SK-N-SH (cell line): Measurements from ENCODE around the gene SEC24D. TPM values are rescaled to one million over a fixed set of nuclear protein-coding genes. Genes with fewer than 3 reads are reported as not detected.
A peak's percentile ranks its signal among the peaks of the same experiment; 100 is the strongest.
"Not testable (repeated sequence)": the region's sequence is repeated elsewhere in the genome, so short reads cannot be mapped to it uniquely, and the experiment has no call there.

Source experiments
- CTCF ChIA-PET: fragments of 300-600, 350-600 bp; formaldehyde crosslinking; extraction: SDS; loops from one replicate; lab custom pipeline; 2021; lab: Yijun Ruan, JAX
- POLR2A ChIA-PET: fragments of 350-600 bp; sonication (Branson Sonifier 250); formaldehyde crosslinking; extraction: SDS; loops from one replicate; lab custom pipeline; 2020; ENCODE audit warnings: antibody characterized with exemption, inconsistent platforms; lab: Yijun Ruan, JAX
- DNase-seq: peaks from one replicate; pipeline ENCODE4 v3.0.0; 2012
- H2AFZ ChIP-seq: fragments of 200-600 bp; sonication (generic); 2 replicates; pipeline ENCODE4 v1.8.1; 2016; ENCODE audit warnings: antibody characterized with exemption, mild to moderate bottlenecking, low read depth
- H3F3A ChIP-seq: fragments of 200-600 bp; sonication (generic); replicated peaks from 2 replicates; pipeline ENCODE3; 2016; ENCODE audit warnings: antibody characterized with exemption, mild to moderate bottlenecking; ENCODE audit not compliant: insufficient read depth
- H3K27ac ChIP-seq, 2 experiments: fragments of 200-500 bp in 1 of 2; fragments of 200-600 bp in 1 of 2; sonication (Bioruptor generic) in 1 of 2; sonication (generic), shearing (Covaris generic) in 1 of 2; 2 replicates each; pipeline versions ENCODE4 v1.5.1 to v1.6.1; 2014 to 2016; ENCODE audit warnings: low read depth in 2 of 2, inconsistent platforms in 1 of 2, low read length in 1 of 2, mild to moderate bottlenecking in 1 of 2, mixed read lengths in 1 of 2
- H3K27me3 ChIP-seq: fragments of 200-600 bp; sonication (generic), shearing (Covaris generic); 2 replicates; pipeline ENCODE4 v1.6.1; 2016; ENCODE audit warnings: mixed run types; ENCODE audit not compliant: insufficient read depth
- H3K36me3 ChIP-seq, 2 experiments: fragments of 200-500 bp in 1 of 2; fragments of 200-600 bp in 1 of 2; sonication (Bioruptor generic) in 1 of 2; sonication (generic) in 1 of 2; replicated peaks in 1 of 2; 2 replicates each; pipeline versions ENCODE3 to v1.5.1; 2014 to 2016; ENCODE audit warnings: low read length in 1 of 2, mild to moderate bottlenecking in 1 of 2; ENCODE audit not compliant: insufficient read depth in 2 of 2, control insufficient read depth in 1 of 2
- H3K4me1 ChIP-seq, 2 experiments: fragments of 200-500 bp in 1 of 2; fragments of 200-600 bp in 1 of 2; sonication (Bioruptor generic) in 1 of 2; sonication (generic), shearing (Covaris generic) in 1 of 2; 2 replicates each; pipeline versions ENCODE4 v1.5.1 to v1.6.1; 2014 to 2016; ENCODE audit warnings: low read depth in 1 of 2, low read length in 1 of 2, mixed run types in 1 of 2; ENCODE audit not compliant: insufficient read depth in 2 of 2, control insufficient read depth in 1 of 2
- H3K4me2 ChIP-seq: fragments of 200-600 bp; sonication (generic), shearing (Covaris generic); 2 replicates; pipeline ENCODE4 v1.6.1; 2017; ENCODE audit warnings: mixed run types
- H3K4me3 ChIP-seq, 2 experiments: fragments of 200-500 bp in 1 of 2; fragments of 200-600 bp in 1 of 2; sonication (Bioruptor generic) in 1 of 2; sonication (generic), shearing (Covaris generic) in 1 of 2; 2 replicates each; pipeline versions ENCODE4 v1.5.1 to v1.8.1; 2014 to 2016; ENCODE audit warnings: low read depth in 2 of 2, inconsistent platforms in 1 of 2, low read length in 1 of 2, mild to moderate bottlenecking in 1 of 2, mixed read lengths in 1 of 2, moderate library complexity in 1 of 2
- H3K79me2 ChIP-seq: fragments of 200-600 bp; sonication (generic); 2 replicates; pipeline ENCODE4 v1.8.1; 2017; ENCODE audit warnings: mild to moderate bottlenecking; ENCODE audit not compliant: insufficient read depth
- H3K9ac ChIP-seq: fragments of 200-600 bp; sonication (generic); 2 replicates; pipeline ENCODE4 v1.6.1; 2017; ENCODE audit warnings: mixed run types
- H3K9me2 ChIP-seq: fragments of 200-600 bp; sonication (generic); 2 replicates; pipeline ENCODE4 v1.6.1; 2017; ENCODE audit warnings: mixed run types
- H3K9me3 ChIP-seq: fragments of 200-600 bp; sonication (generic); 2 replicates; pipeline ENCODE4 v1.6.1; 2017; ENCODE audit warnings: mixed run types, mild to moderate bottlenecking, moderate library complexity
- H4K20me1 ChIP-seq: fragments of 200-600 bp; sonication (generic); 2 replicates; pipeline ENCODE4 v1.6.1; 2017; ENCODE audit warnings: mild to moderate bottlenecking, mixed run types; ENCODE audit not compliant: insufficient read depth
- EP300 ChIP-seq, 2 experiments: IDR thresholded peaks; 2 replicates each; pipeline versions ENCODE4 v1.4.0 to v1.6.1; 2012; ENCODE audit warnings: borderline replicate concordance in 1 of 2, low read depth in 1 of 2, low read length in 1 of 2
- EZH2phosphoT487 ChIP-seq: fragments of 200-600 bp; sonication (generic); IDR thresholded peaks from 2 replicates; pipeline ENCODE4 v1.6.1; 2017; ENCODE audit warnings: low read depth, mixed run types, mild to moderate bottlenecking, antibody characterized with exemption, moderate library complexity, borderline replicate concordance
- FOXJ3 ChIP-seq: sonication (generic); formaldehyde crosslinking; IDR thresholded peaks from 2 replicates; pipeline ENCODE4 v1.5.1; 2020; ENCODE audit warnings: mild to moderate bottlenecking, missing genetic modification reagents
- GATA2 ChIP-seq: sonication (generic); formaldehyde crosslinking; IDR thresholded peaks from 2 replicates; pipeline ENCODE4 v1.5.0; 2020; ENCODE audit warnings: mild to moderate bottlenecking, missing genetic modification reagents
- NFIC ChIP-seq: IDR thresholded peaks from 2 replicates; pipeline ENCODE4 v1.4.0; 2012; ENCODE audit warnings: borderline replicate concordance
- TAF1 ChIP-seq: IDR thresholded peaks from 2 replicates; pipeline ENCODE4 v1.6.1; 2012; ENCODE audit warnings: low read depth, mild to moderate bottlenecking, low read length, moderate library complexity, borderline replicate concordance
- TCF12 ChIP-seq: IDR thresholded peaks from 2 replicates; pipeline ENCODE4 v1.4.0; 2012
- TEAD4 ChIP-seq: IDR thresholded peaks from 2 replicates; pipeline ENCODE4 v1.4.0; 2012; ENCODE audit warnings: mild to moderate bottlenecking, borderline replicate concordance; ENCODE audit not compliant: insufficient read depth
- WGBS: methylation state at CpG from one replicate; pipeline ENCODE4 v1.1.6; 2017; ENCODE audit warnings: low lambda C conversion rate; 5-methylcytosine and 5-hydroxymethylcytosine counted together
- polyA plus RNA-seq, 3 experiments: library from polyadenylated mRNA; depleted of rRNA; stranded (reverse); fragments of >200 nt; gene quantifications; 2 replicates each; pipeline ENCODE4 v1.2.3, GENCODE V29; 2012
- TF ChIP-seq, protein P1 (sequence below): IDR thresholded peaks from 2 replicates; pipeline ENCODE4 v1.4.0; 2012; ENCODE audit warnings: low read depth, borderline replicate concordance
- TF ChIP-seq, protein P2 (sequence below): fragments of 150-350 bp; IDR thresholded peaks from 2 replicates; pipeline ENCODE4 v1.6.1; 2017; ENCODE audit warnings: antibody characterized with exemption, low read length, low read depth, borderline replicate concordance

Gene SEC24D
- polyA plus RNA-seq, 1 of the 3 experiments (the other 2 are of a cell fraction), result 32.2 TPM

DNA sequence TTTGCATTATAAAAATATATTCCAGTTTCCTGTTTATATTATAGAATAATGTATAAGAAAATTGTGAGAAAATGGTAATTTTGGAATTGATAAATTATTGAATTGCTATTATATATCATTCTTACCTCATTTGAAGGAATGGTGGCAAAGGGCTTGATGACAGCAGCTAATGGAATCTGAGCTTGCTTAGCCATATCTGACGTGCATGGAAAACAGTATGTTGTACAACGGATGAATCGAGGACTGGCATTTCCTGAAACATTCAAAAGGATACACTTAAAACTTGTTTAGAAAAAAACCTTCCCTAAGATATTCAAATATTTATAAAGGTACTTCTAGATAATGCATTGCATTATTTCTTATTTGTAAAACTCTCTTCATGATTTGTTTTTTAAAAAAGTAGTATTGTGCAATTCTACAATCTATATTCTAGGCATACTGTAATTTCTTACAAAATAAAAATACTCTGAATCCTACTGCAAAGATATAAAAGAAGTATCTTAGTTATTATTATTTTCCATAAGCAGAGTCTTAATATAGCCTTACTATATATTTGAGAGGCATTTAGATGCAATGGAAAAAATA, 38.3 kb downstream of the SEC24D start:
- Histone ChIP-seq H3K27me3 (no peaks in the 10 kb centered on the region), H3K79me2 (peaks cover 70% of the 10 kb centered on the region), H2AFZ (no peak overlapping the region), H3K4me2 (no peak overlapping the region), H4K20me1 (peaks cover 4% of the 10 kb centered on the region; the same call in 1 of the 2 replicates), H3F3A (peaks cover 8% of the 10 kb centered on the region), H3K9me2 (no peaks in the 10 kb centered on the region), H3K9me3 (no peaks in the 10 kb centered on the region), H3K27ac (peak overlapping the region in 1 of 2 experiments; percentile 19; a peak in 1 of 4 replicates), H3K9ac (no peak overlapping the region), H3K36me3 (peaks cover 81 to 87% of the 10 kb centered on the region in 2 experiments), H3K4me1 (peaks cover 0 to 4% of the 10 kb centered on the region in 2 experiments; a peak in 3 of 4 replicates), H3K4me3 (no peak overlapping the region)
- ChIA-PET POLR2A (no interaction called here), CTCF (no interaction called here)
- WGBS, result 79% methylated on average over 3 of the region's 3 CpGs
- TF ChIP-seq NFIC (no peak), EZH2phosphoT487 (no peak), TEAD4 (no peak), TCF12 (no peak), TAF1 (no peak), EP300 (IDR thresholded peaks at IDR 0.05; ENCODE audit: borderline replicate concordance in 1 of 2, low read depth in 1 of 2, low read length in 1 of 2) (no peak), GATA2 (no peak), FOXJ3 (CRISPR knock-in tag) (no peak)
- TF ChIP-seq, protein P1, sequence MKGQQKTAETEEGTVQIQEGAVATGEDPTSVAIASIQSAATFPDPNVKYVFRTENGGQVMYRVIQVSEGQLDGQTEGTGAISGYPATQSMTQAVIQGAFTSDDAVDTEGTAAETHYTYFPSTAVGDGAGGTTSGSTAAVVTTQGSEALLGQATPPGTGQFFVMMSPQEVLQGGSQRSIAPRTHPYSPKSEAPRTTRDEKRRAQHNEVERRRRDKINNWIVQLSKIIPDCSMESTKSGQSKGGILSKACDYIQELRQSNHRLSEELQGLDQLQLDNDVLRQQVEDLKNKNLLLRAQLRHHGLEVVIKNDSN, result no peak
- TF ChIP-seq, protein P2, sequence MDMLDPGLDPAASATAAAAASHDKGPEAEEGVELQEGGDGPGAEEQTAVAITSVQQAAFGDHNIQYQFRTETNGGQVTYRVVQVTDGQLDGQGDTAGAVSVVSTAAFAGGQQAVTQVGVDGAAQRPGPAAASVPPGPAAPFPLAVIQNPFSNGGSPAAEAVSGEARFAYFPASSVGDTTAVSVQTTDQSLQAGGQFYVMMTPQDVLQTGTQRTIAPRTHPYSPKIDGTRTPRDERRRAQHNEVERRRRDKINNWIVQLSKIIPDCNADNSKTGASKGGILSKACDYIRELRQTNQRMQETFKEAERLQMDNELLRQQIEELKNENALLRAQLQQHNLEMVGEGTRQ, result no peak
- no peak for DNase-seq

DNA sequence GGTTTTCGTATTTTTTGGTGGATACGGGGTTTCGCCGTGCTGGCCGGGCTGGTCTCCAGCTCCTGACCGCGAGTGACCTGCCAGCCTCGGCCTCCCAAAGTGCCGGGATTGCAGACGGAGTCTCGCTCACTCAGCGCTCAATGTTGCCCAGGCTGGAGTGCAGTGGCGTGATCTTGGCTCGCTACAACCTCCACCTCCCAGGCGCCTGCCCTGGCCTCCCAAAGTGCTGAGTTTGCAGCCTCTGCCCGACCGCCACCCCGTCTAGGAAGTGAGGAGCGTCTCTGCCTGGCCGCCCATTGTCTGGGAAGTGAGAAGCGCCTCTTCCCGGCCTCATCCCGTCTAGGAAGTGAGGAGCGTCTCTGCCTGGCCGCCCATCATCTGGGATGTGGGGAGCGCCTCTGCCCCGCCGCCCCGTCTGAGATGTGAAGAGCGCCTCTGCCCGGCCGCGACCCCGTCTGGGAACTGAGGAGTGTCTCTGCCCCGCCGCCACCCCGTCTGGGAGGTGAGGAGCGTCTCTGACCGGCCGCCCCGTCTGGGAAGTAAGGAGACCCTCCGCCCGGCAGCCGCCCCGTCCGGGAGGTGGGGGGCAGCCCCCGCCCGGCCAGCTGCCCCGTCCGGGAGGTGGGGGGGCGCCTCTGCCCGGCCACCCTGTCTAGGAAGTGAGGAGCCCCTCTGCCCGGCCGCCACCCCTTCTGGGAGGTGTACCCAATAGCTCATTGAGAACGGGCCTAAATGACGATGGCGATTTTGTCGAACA, 44.1 kb downstream of the SEC24D start:
- H3K9ac ChIP-seq, H3K9me2 ChIP-seq, POLR2A ChIA-PET, H3K4me3 ChIP-seq, H3K27ac ChIP-seq, H4K20me1 ChIP-seq, H3K9me3 ChIP-seq, H2AFZ ChIP-seq, H3K4me2 ChIP-seq, H3K4me1 ChIP-seq, H3K27me3 ChIP-seq, DNase-seq: not testable (repeated sequence)
- peaks cover 61% of the 10 kb centered on the region for H3K79me2 ChIP-seq
- CTCF ChIA-PET, result interaction anchor here (1.0 kb wide), 1 partner anchor 20 kb away, joined by 3 read pairs; no protein-coding TSS in a partner anchor
- peaks cover 59 to 77% of the 10 kb centered on the region in 2 experiments for H3K36me3 ChIP-seq
- 92% methylated on average over 37 of the region's 58 CpGs for WGBS
- H3F3A ChIP-seq, result peaks cover 25% of the 10 kb centered on the region
